ENCODE data around the gene FOXD4L6. TPM values are rescaled to one million over a fixed set of nuclear protein-coding genes. Genes with fewer than 3 reads are reported as not detected.
"Not testable (repeated sequence)": the region's sequence is repeated elsewhere in the genome, so short reads cannot be mapped to it uniquely, and the experiment has no call there.

Gene FOXD4L6
- total and polyA plus RNA-seq, 10 of the 15 experiments (the other 5 are each of a cell fraction or from before 2014, with no cell fraction given) = 0.04 TPM; not detected in 9

DNA sequence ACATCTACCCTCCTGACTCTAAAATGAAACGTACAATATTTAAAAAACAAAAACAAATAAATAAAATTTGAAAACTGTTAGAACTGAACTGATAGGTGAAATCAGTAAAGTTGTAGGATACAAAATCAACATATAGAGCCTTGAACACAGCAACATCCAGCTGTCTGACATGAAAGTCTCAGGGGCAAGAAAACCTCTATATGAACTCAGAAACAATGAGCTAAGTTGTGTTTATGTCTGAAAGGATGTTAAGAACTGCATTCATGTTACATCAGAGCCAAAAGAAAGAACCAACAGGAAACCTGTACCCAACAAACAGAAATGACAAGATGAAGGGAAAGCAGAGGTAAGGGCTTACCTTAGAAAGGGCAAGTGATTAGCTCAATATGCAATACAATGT lies 41.8 kb downstream of the FOXD4L6 start:
- H3K36me3 ChIP-seq (ENCODE audit: control insufficient read depth in 2 of 2, insufficient read depth in 2 of 2, low read length in 1 of 2); POLR2A ChIA-PET; H3K9ac ChIP-seq (ENCODE audit: control insufficient read depth, insufficient read depth, low read length); H4K20me1 ChIP-seq (ENCODE audit: control insufficient read depth, insufficient read depth); FAIRE-seq; DNase-seq (ENCODE audit: low read depth, low spot score); H3K4me2 ChIP-seq (ENCODE audit: control insufficient read depth, insufficient read depth); H3K4me1 ChIP-seq (ENCODE audit: control insufficient read depth, insufficient read depth, low read length); BruUV-seq (replicated peaks); H3K4me3 ChIP-seq; H3K27ac ChIP-seq (ENCODE audit: control insufficient read depth, insufficient read depth); CTCF ChIA-PET; SMC1A ChIA-PET (ENCODE audit: uncharacterized antibody, unreplicated experiment); H3K79me2 ChIP-seq (ENCODE audit: control insufficient read depth, insufficient read depth, low read length); intact Hi-C loops (cut with micrococcal nuclease; ENCODE audit: unreplicated experiment); H3K9me3 ChIP-seq (replicated peaks; ENCODE audit: control insufficient read depth, insufficient read depth, low read length); H3K27me3 ChIP-seq (replicated peaks in 1 of 2; ENCODE audit: control insufficient read depth in 2 of 2, insufficient read depth in 2 of 2, low read length in 1 of 2); H2AFZ ChIP-seq (ENCODE audit: control insufficient read depth, low read depth, low read length); RAD21 ChIA-PET (ENCODE audit: unreplicated experiment); in situ Hi-C loops (cut with MboI): not testable (repeated sequence)
- peak; percentile 19 for ATAC-seq
- whole genome bisulfite sequencing (ENCODE audit: insufficient coverage, insufficient replicate concordance, low lambda C conversion rate, missing lambda C conversion rate) = 0% methylated on average over 1 of the region's 1 CpG

DNA sequence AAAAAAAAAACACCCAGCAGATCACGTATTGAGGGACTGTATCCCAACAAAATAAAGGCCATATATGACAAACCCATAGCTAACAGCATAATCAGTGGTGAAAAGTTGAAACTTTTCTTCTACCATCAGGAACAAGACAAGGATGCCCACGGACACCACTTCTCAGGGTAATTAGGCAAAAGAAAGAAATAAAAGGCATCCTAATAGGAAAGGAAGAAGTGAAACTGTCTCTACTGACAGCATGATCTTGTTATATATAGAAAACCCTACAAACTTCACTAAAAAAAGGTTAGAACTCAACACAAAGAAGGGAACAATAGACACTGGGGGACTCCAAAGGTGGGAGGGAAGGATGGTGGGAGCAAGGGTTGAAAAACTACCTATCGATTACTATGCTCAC lies 42.3 kb downstream of the FOXD4L6 start:
- RAD21 ChIA-PET (ENCODE audit: unreplicated experiment); FAIRE-seq; H3K9me3 ChIP-seq (replicated peaks; ENCODE audit: control insufficient read depth, insufficient read depth, low read length); H3K4me1 ChIP-seq (ENCODE audit: control insufficient read depth, insufficient read depth, low read length); H4K20me1 ChIP-seq (ENCODE audit: control insufficient read depth, insufficient read depth); CTCF ChIA-PET; H3K79me2 ChIP-seq (ENCODE audit: control insufficient read depth, insufficient read depth, low read length); BruUV-seq (replicated peaks); SMC1A ChIA-PET (ENCODE audit: uncharacterized antibody, unreplicated experiment); in situ Hi-C loops (cut with MboI); H3K4me3 ChIP-seq; H3K27ac ChIP-seq (ENCODE audit: control insufficient read depth, insufficient read depth); H3K9ac ChIP-seq (ENCODE audit: control insufficient read depth, insufficient read depth, low read length); POLR2A ChIA-PET; intact Hi-C loops (cut with micrococcal nuclease; ENCODE audit: unreplicated experiment); H3K27me3 ChIP-seq (replicated peaks in 1 of 2; ENCODE audit: control insufficient read depth in 2 of 2, insufficient read depth in 2 of 2, low read length in 1 of 2); H3K36me3 ChIP-seq (ENCODE audit: control insufficient read depth in 2 of 2, insufficient read depth in 2 of 2, low read length in 1 of 2); DNase-seq (ENCODE audit: low read depth, low spot score); H2AFZ ChIP-seq (ENCODE audit: control insufficient read depth, low read depth, low read length): not testable (repeated sequence)
- H3K4me2 ChIP-seq (ENCODE audit: control insufficient read depth, insufficient read depth) = peak overlapping the region; percentile 25; the same call in 1 of the 2 replicates
- TF ChIP-seq, protein P1, sequence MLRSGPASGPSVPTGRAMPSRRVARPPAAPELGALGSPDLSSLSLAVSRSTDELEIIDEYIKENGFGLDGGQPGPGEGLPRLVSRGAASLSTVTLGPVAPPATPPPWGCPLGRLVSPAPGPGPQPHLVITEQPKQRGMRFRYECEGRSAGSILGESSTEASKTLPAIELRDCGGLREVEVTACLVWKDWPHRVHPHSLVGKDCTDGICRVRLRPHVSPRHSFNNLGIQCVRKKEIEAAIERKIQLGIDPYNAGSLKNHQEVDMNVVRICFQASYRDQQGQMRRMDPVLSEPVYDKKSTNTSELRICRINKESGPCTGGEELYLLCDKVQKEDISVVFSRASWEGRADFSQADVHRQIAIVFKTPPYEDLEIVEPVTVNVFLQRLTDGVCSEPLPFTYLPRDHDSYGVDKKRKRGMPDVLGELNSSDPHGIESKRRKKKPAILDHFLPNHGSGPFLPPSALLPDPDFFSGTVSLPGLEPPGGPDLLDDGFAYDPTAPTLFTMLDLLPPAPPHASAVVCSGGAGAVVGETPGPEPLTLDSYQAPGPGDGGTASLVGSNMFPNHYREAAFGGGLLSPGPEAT (IDR thresholded peaks at IDR 0.05; ENCODE audit: low read depth) = peak; percentile 59; the same call in 1 of the 2 replicates
- TF ChIP-seq IKZF2 (IDR thresholded peaks at IDR 0.05) = peak; percentile 61 to 73; a peak in 3 of 4 replicates
- TF ChIP-seq SPI1 (IDR thresholded peaks at IDR 0.05; ENCODE audit: borderline replicate concordance, insufficient read depth, low read depth, low read length) = peak; percentile 64; the same call in 1 of the 2 replicates
- TF ChIP-seq MTA2 (IDR thresholded peaks at IDR 0.05; ENCODE audit: low read depth) = peak; percentile 81
- TF ChIP-seq ATF7 (IDR thresholded peaks at IDR 0.05; ENCODE audit: low read depth) = peak; percentile 41; the same call in 1 of the 2 replicates
- 13% methylated on average over 3 of the region's 3 CpGs for WGBS (ENCODE audit: insufficient coverage, insufficient replicate concordance, low lambda C conversion rate, missing lambda C conversion rate)
- peak; percentile 61 for ATAC-seq

DNA sequence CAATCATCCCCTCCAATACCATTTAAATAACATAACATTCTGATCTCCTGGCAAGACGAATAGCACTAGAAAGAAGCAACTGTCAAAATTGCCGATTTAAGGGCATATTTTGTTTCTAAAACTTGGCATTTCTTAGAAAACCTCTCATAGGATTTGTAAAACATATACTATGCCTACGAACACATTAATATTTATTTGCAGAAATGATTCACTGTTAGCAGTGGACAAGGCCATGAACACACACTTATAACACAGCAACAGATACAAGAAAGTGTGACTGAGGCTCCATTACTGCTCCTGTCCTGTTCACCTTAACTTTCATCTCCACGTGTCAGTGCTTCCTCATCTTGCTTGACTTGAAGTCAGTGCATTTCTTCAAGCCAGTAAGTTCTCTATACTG lies 46.1 kb downstream of the FOXD4L6 start:
- H3K4me3 ChIP-seq; DNase-seq (ENCODE audit: low read depth, low spot score); H4K20me1 ChIP-seq (ENCODE audit: control insufficient read depth, insufficient read depth); H3K9ac ChIP-seq (ENCODE audit: control insufficient read depth, insufficient read depth, low read length); RAD21 ChIA-PET (ENCODE audit: unreplicated experiment); H3K27ac ChIP-seq (ENCODE audit: control insufficient read depth, insufficient read depth); in situ Hi-C loops (cut with MboI); H3K27me3 ChIP-seq (replicated peaks in 1 of 2; ENCODE audit: control insufficient read depth in 2 of 2, insufficient read depth in 2 of 2, low read length in 1 of 2); H3K4me1 ChIP-seq (ENCODE audit: control insufficient read depth, insufficient read depth, low read length); CTCF ChIA-PET; H3K4me2 ChIP-seq (ENCODE audit: control insufficient read depth, insufficient read depth); SMC1A ChIA-PET (ENCODE audit: uncharacterized antibody, unreplicated experiment); FAIRE-seq; H3K36me3 ChIP-seq (ENCODE audit: control insufficient read depth in 2 of 2, insufficient read depth in 2 of 2, low read length in 1 of 2); BruUV-seq (replicated peaks); intact Hi-C loops (cut with micrococcal nuclease; ENCODE audit: unreplicated experiment); H3K9me3 ChIP-seq (replicated peaks; ENCODE audit: control insufficient read depth, insufficient read depth, low read length); POLR2A ChIA-PET; H2AFZ ChIP-seq (ENCODE audit: control insufficient read depth, low read depth, low read length); H3K79me2 ChIP-seq (ENCODE audit: control insufficient read depth, insufficient read depth, low read length): not testable (repeated sequence)
- ATAC-seq = 0 out of 3 replicates have a peak, but pooled peaks have one; percentile 8
- 21% methylated on average over 4 of the region's 4 CpGs for WGBS (ENCODE audit: insufficient coverage, insufficient replicate concordance, low lambda C conversion rate, missing lambda C conversion rate)
